HEK293T (cell line): ENCODE measurements around the gene SUGP1.

Experiments
- CTBP1 ChIP-seq: fragments of 450-650 bp; IDR thresholded peaks from 2 replicates; pipeline ENCODE4 v1.6.1; 2016; ENCODE audit warnings: borderline replicate concordance
- FOXA1 ChIP-seq: fragments of 450-650 bp; IDR thresholded peaks from 2 replicates; pipeline ENCODE4 v1.6.1; 2016; ENCODE audit warnings: mild to moderate bottlenecking
- FOXM1 ChIP-seq: fragments of 450-650 bp; IDR thresholded peaks from 2 replicates; pipeline ENCODE4 v1.6.1; 2017; ENCODE audit warnings: mild to moderate bottlenecking, borderline replicate concordance
- HDGF ChIP-seq: fragments of 450-650 bp; IDR thresholded peaks from 2 replicates; pipeline ENCODE4 v1.6.1; 2017; ENCODE audit warnings: antibody characterized with exemption, borderline replicate concordance
- L3MBTL2 ChIP-seq: fragments of 450-650 bp; conservative IDR thresholded peaks from 2 replicates; pipeline ENCODE4 v1.6.1; 2016; ENCODE audit warnings: mild to moderate bottlenecking
- NFRKB ChIP-seq: fragments of 450-650 bp; IDR thresholded peaks from 2 replicates; pipeline ENCODE4 v1.6.1; 2016; ENCODE audit warnings: mild to moderate bottlenecking, moderate library complexity
- SP1 ChIP-seq: fragments of 450-650 bp; IDR thresholded peaks from 2 replicates; pipeline ENCODE4 v1.6.1; 2017
- SUZ12 ChIP-seq: fragments of 450-650 bp; IDR thresholded peaks from 2 replicates; pipeline ENCODE4 v1.6.1; 2016; ENCODE audit warnings: mild to moderate bottlenecking
- ZNF384 ChIP-seq: fragments of 450-650 bp; IDR thresholded peaks from 2 replicates; pipeline ENCODE4 v1.6.1; 2016
- TF ChIP-seq, protein P1 (sequence below): fragments of 450-650 bp; IDR thresholded peaks from 2 replicates; pipeline ENCODE4 v1.6.1; 2016

DNA sequence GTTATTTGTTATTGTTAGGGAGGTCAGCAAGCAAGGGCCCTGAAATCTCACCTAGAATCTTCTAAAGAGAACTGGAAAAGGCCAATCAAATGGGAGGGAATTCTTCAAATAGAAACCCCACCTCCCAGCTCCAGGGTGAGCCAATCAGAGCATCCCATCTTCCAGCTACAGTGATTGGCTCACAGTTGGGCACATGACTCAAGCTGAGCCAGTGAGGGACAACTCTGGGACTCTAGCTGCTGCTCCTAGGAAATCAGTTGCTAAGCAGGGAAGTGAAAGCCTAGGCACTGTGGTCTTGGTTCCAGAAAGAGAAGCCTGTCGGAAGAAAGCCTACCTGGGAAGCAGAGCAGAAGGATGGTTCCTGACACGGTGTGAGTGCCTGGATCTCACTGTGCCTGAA lies 60.6 kb downstream of the SUGP1 start:
- TF ChIP-seq, protein P1, sequence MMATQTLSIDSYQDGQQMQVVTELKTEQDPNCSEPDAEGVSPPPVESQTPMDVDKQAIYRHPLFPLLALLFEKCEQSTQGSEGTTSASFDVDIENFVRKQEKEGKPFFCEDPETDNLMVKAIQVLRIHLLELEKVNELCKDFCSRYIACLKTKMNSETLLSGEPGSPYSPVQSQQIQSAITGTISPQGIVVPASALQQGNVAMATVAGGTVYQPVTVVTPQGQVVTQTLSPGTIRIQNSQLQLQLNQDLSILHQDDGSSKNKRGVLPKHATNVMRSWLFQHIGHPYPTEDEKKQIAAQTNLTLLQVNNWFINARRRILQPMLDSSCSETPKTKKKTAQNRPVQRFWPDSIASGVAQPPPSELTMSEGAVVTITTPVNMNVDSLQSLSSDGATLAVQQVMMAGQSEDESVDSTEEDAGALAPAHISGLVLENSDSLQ, result no peak
- TF ChIP-seq HDGF, result no peak
- no peak for TF ChIP-seq SP1
- no peak for TF ChIP-seq NFRKB
- no peak for TF ChIP-seq FOXM1
- no peak for TF ChIP-seq L3MBTL2
- TF ChIP-seq SUZ12, result no peak
- no peak for TF ChIP-seq ZNF384
- no peak for TF ChIP-seq CTBP1
- no peak for TF ChIP-seq FOXA1
